Lung (tissue), 12 donors: Measurements from ENCODE around the gene RGS3. TPM values are rescaled to one million over a fixed set of nuclear protein-coding genes. Genes with fewer than 3 reads are reported as not detected.

ENCODE experiments used
- ATAC-seq: fragments of 200-7000 bp; cut with Tn5 transposase; one replicate; pipeline ENCODE4 v1.9.1; 2020; ENCODE audit warnings: moderate number of reproducible peaks; ENCODE audit not compliant: insufficient read depth, low FRiP score
- DNase-seq, 3 donors: peaks; one replicate each; pipeline ENCODE4 v3.0.0-alpha.2; 2013 to 2017
- H3K27ac ChIP-seq, 2 donors: one replicate each; pipeline ENCODE4 v1.5.1; 2013; ENCODE audit warnings: mild to moderate bottlenecking in 2 of 2, moderate library complexity in 2 of 2, control low read depth in 1 of 2, inconsistent platforms in 1 of 2, low read depth in 1 of 2, low read length in 1 of 2
- H3K27me3 ChIP-seq, 3 donors: one replicate each; pipeline ENCODE4 v1.5.1; 2013; ENCODE audit warnings: low read length in 2 of 3; ENCODE audit not compliant: control insufficient read depth in 3 of 3, insufficient read depth in 3 of 3
- H3K36me3 ChIP-seq, 4 donors: one replicate each; pipeline ENCODE4 v1.5.1; 2013; ENCODE audit warnings: low read length in 4 of 4, mild to moderate bottlenecking in 1 of 4, moderate library complexity in 1 of 4; ENCODE audit not compliant: control insufficient read depth in 4 of 4, insufficient read depth in 4 of 4
- H3K4me1 ChIP-seq, 5 donors: one replicate each; pipeline ENCODE4 v1.5.1; 2013; ENCODE audit warnings: low read length in 5 of 5, mild to moderate bottlenecking in 2 of 5, moderate library complexity in 1 of 5; ENCODE audit not compliant: control insufficient read depth in 5 of 5, insufficient read depth in 5 of 5
- H3K4me3 ChIP-seq: one replicate; pipeline ENCODE4 v1.5.1; 2013; ENCODE audit warnings: mild to moderate bottlenecking, control low read depth, moderate library complexity
- H3K9ac ChIP-seq, 2 donors: one replicate each; pipeline ENCODE4 v1.5.1; 2013; ENCODE audit warnings: low read length in 2 of 2, control low read depth in 1 of 2; ENCODE audit not compliant: insufficient read depth in 1 of 2
- H3K9me3 ChIP-seq, 4 donors: one replicate each; pipeline ENCODE4 v1.5.1; 2013; ENCODE audit warnings: low read length in 3 of 4, mild to moderate bottlenecking in 1 of 4, moderate library complexity in 1 of 4; ENCODE audit not compliant: control insufficient read depth in 4 of 4, insufficient read depth in 3 of 4
- CTCF ChIP-seq: IDR thresholded peaks from 2 replicates; pipeline ENCODE4 v1.5.1; 2012; ENCODE audit warnings: mild to moderate bottlenecking; ENCODE audit errors: control extremely low read depth, extremely low read depth
- WGBS, 2 donors: extraction: QIAGEN DNeasy Blood & Tissue Kit; methylation state at CpG; one replicate each; pipeline ENCODE4 v1.1.7; 2013; 5-methylcytosine and 5-hydroxymethylcytosine counted together
- polyA plus RNA-seq, 2 donors: library from polyadenylated mRNA; stranded (reverse); fragments of 200-250 nt; gene quantifications; one replicate each; pipeline ENCODE4 v1.2.1, GENCODE V29; 2013
- total RNA-seq, 2 donors: library from RNA; depleted of rRNA in 1 of 2; stranded (reverse); fragments of >200 nt in 1 of 2; gene quantifications; one replicate each; pipeline ENCODE4 v1.2.1, GENCODE V29; 2014 to 2021
- donor health status: control.
- donor health status: control.
- donor health status: Bipolar disorder and iron deficiency.
- donor health status: healthy.
- donor health status: DM: yes; HTN: yes; CAD: no.

Gene RGS3
- total and polyA plus RNA-seq, 4 donors: 43.0 to 91.8 (median 73.9) TPM

GRCh38 chr9:113542006-113542405, 78.5 kb downstream of the RGS3 start:
- 76 to 78% methylated on average over 7 of the region's 7 CpGs for WGBS, 2 donors
- H3K27ac ChIP-seq: no peak overlapping the region
- peaks cover 0 to 10% (median 0%) of the 10 kb centered on the region in 4 donors for H3K36me3 ChIP-seq
- no peak overlapping the region for H3K9ac ChIP-seq
- H3K4me1 ChIP-seq: peaks cover 0 to 11% (median 9%) of the 10 kb centered on the region in 5 donors
- DNase-seq: no peak
- no peaks in the 10 kb centered on the region for H3K9me3 ChIP-seq
- no peak for TF ChIP-seq CTCF
- H3K27me3 ChIP-seq: no peaks in the 10 kb centered on the region
- H3K4me3 ChIP-seq: no peak overlapping the region
- no peak for ATAC-seq

- ATAC-seq: no peak
Observed at GRCh38 chr9:113542741-113543140, 79.2 kb downstream of the RGS3 start.

GRCh38 chr9:113543296-113543981, 79.9 kb downstream of the RGS3 start:
- ATAC-seq (no peak), DNase-seq (no peak)
- H3K9me3 ChIP-seq: no peaks in the 10 kb centered on the region
- H3K27me3 ChIP-seq: no peaks in the 10 kb centered on the region
- H3K27ac ChIP-seq: no peak overlapping the region
- H3K4me1 ChIP-seq: peaks cover 5 to 24% (median 14%) of the 10 kb centered on the region in 5 donors
- H3K4me3 ChIP-seq: no peak overlapping the region
- no peak for TF ChIP-seq CTCF
- H3K9ac ChIP-seq: no peak overlapping the region
- H3K36me3 ChIP-seq: peaks cover 0 to 6% (median 0%) of the 10 kb centered on the region in 4 donors
- WGBS, 2 donors: 82 to 86% methylated on average over 10 of the region's 10 CpGs

More at GRCh38 chr9:113542741-113543140, 79.2 kb downstream of the RGS3 start:
- H3K36me3 ChIP-seq: peaks cover 0 to 6% (median 0%) of the 10 kb centered on the region in 4 donors
- H3K27me3 ChIP-seq: no peaks in the 10 kb centered on the region
- H3K9me3 ChIP-seq: no peaks in the 10 kb centered on the region
- H3K27ac ChIP-seq: no peak overlapping the region
- H3K9ac ChIP-seq: no peak overlapping the region
- no peak for DNase-seq
- WGBS, 2 donors: 93% methylated on average over 5 of the region's 5 CpGs
- TF ChIP-seq CTCF: no peak
- peaks cover 0 to 18% (median 7%) of the 10 kb centered on the region in 5 donors for H3K4me1 ChIP-seq
- no peak overlapping the region for H3K4me3 ChIP-seq

GRCh38 chr9:113543982-113544303, 80.4 kb downstream of the RGS3 start:
- Histone ChIP-seq H3K4me3 (no peak overlapping the region), H3K27ac (no peak overlapping the region), H3K27me3 (no peaks in the 10 kb centered on the region), H3K4me1 (peaks cover 5 to 29% (median 19%) of the 10 kb centered on the region in 5 donors), H3K9me3 (no peaks in the 10 kb centered on the region), H3K9ac (no peak overlapping the region), H3K36me3 (peaks cover 0 to 6% (median 0%) of the 10 kb centered on the region in 4 donors)
- no peak for DNase-seq
- no peak for ATAC-seq
- 65 to 86% methylated on average over 3 of the region's 3 CpGs for WGBS, 2 donors
- no peak for TF ChIP-seq CTCF
